Sigmoid colon (tissue), 3 donors: ENCODE measurements around the gene FBXL22.

Experiments
- CTCF ChIP-seq, 4 experiments: fragments of 450-650 bp in 3 of 4; fragments of 200-600 bp in 1 of 4; IDR thresholded peaks; one replicate each; pipeline ENCODE4 v1.5.1; 2016 to 2019; ENCODE audit warnings: antibody characterized with exemption in 4 of 4, mild to moderate bottlenecking in 3 of 4, moderate library complexity in 2 of 4
- POLR2A ChIP-seq, 2 donors: fragments of 450-650 bp; IDR thresholded peaks; one replicate each; pipeline ENCODE4 v1.6.1; 2016; ENCODE audit warnings: antibody characterized with exemption in 2 of 2, mild to moderate bottlenecking in 2 of 2, moderate library complexity in 2 of 2

DNA sequence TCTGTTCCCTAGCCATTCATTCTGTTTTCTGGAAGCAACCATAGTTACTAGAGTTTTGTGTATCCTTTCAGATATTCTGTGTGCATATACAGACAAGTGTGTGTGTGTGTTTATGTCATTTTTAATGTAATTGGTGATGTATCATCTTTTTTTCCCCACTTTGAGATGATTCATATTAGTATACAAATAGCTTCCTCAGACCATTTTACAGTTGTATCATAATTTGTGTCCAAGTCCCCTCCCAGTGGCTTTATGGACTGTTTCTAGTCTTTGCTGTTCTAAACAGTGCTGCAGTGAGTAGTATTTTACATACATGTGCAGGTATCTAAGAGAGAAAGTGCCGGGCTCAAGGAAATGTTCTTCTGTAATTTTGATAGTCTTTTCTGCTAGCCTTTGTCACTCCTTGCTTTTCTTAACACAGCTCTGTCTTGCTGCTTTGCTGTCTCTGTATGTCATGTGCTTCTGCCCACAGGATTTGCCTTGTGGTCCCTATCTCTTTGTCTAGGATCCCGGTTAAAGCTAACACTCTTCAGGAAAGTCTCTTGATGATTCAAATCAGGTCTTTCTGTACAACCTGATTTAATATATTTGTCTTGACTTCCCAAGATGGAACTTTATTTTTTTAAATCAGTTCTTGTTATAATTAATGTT, 31.5 kb upstream of the FBXL22 start:
- TF ChIP-seq CTCF (IDR thresholded peaks at IDR 0.05) (no peak), POLR2A (IDR thresholded peaks at IDR 0.05) (no peak)
